B cell (primary cell): ENCODE results near the gene RHNO1.

Experiments used
- CTCF ChIP-seq: fragments of 200-600 bp; IDR thresholded peaks from one replicate; pipeline ENCODE4 v1.8.0; 2022; ENCODE audit warnings: antibody characterized with exemption, mild to moderate bottlenecking
- EZH2 ChIP-seq: IDR thresholded peaks from 2 replicates; pipeline ENCODE4 v1.6.1; 2012; ENCODE audit warnings: borderline replicate concordance, low read depth, mild to moderate bottlenecking, moderate library complexity, low read length; ENCODE audit not compliant: insufficient read depth, poor library complexity, severe bottlenecking

- no peak for TF ChIP-seq CTCF
- TF ChIP-seq EZH2, result no peak
Observed at GRCh38 chr12:2834581-2835491, 42.2 kb upstream of the RHNO1 start, which contains the start of gene NRIP2.
